ENCODE results near the gene LONRF3. TPM values are rescaled to one million over a fixed set of nuclear protein-coding genes. Genes with fewer than 3 reads are reported as not detected.
"Not testable (repeated sequence)": the region's sequence is repeated elsewhere in the genome, so short reads cannot be mapped to it uniquely, and the experiment has no call there.

Gene LONRF3
- polyA plus RNA-seq, 3 donors: 1.2 to 4.9 (median 1.6) TPM

GRCh38 chrX:119027960-119028732 is 53.7 kb downstream of the LONRF3 start:
- H3K27me3 Mint-ChIP-seq (ENCODE audit: low read depth in 3 of 3); H3K36me3 Mint-ChIP-seq; H3K4me3 Mint-ChIP-seq; intact Hi-C loops (cut with micrococcal nuclease); H4K20me1 ChIP-seq (ENCODE audit: insufficient read depth, low read length); H2AFZ ChIP-seq (ENCODE audit: insufficient read depth, low read depth, low read length, poor library complexity, severe bottlenecking); H3K9me3 ChIP-seq (replicated peaks in 1 of 2; ENCODE audit: control insufficient read depth in 1 of 2, insufficient read depth in 1 of 2, low read length in 2 of 2); H3K9ac ChIP-seq (ENCODE audit: insufficient read depth, low read length, poor library complexity, severe bottlenecking); H3K4me3 ChIP-seq (replicated peaks in 1 of 3; ENCODE audit: low read depth in 2 of 3, low read length in 3 of 3); H3K27me3 ChIP-seq (ENCODE audit: control insufficient read depth in 2 of 2, insufficient read depth in 2 of 2, low read length in 2 of 2); H3K79me2 ChIP-seq (ENCODE audit: insufficient read depth, low read length); H3K36me3 ChIP-seq (replicated peaks in 1 of 2; ENCODE audit: control insufficient read depth in 1 of 2, insufficient read depth in 2 of 2, low read length in 2 of 2); H3K27ac Mint-ChIP-seq; H3K4me2 ChIP-seq (replicated peaks; ENCODE audit: extremely low read depth, low read length, poor library complexity, severe bottlenecking); DNase-seq; H3K4me1 Mint-ChIP-seq: not testable (repeated sequence)
- peak overlapping the region in 1 of 2 donors; percentile 51 for H3K27ac ChIP-seq (ENCODE audit: low read depth in 1 of 2, low read length in 2 of 2)
- H3K9me3 Mint-ChIP-seq: peaks cover 0 to 14% (median under 1%) of the 10 kb centered on the region in 7 donors
- H3K4me1 ChIP-seq (ENCODE audit: control insufficient read depth in 1 of 2, insufficient read depth in 2 of 2, low read length in 2 of 2): peaks cover 5 to 12% of the 10 kb centered on the region in 2 donors
- WGBS (ENCODE audit: insufficient coverage): no CpG with 5 or more reads among the region's 28 CpGs

GRCh38 chrX:119028733-119029330 is 54.4 kb downstream of the LONRF3 start:
- peak in 2 of 3 donors; percentile 28 to 46 for DNase-seq
- H3K27me3 ChIP-seq (ENCODE audit: control insufficient read depth in 2 of 2, insufficient read depth in 2 of 2, low read length in 2 of 2): no peaks in the 10 kb centered on the region
- Mint-ChIP-seq H3K27ac (peak overlapping the region; percentile 11 to 71 (median 37)), H3K27me3 (ENCODE audit: low read depth in 3 of 3) (peaks cover 0 to 2% (median 1%) of the 10 kb centered on the region in 3 donors), H3K9me3 (peaks cover under 1 to 19% (median 7%) of the 10 kb centered on the region in 7 donors), H3K36me3 (no peaks in the 10 kb centered on the region), H3K4me1 (peaks cover 5% of the 10 kb centered on the region), H3K4me3 (no peak overlapping the region)
- TF ChIP-seq CTCF (IDR thresholded peaks at IDR 0.05): no peak
- no peak overlapping the region for H3K4me2 ChIP-seq (replicated peaks; ENCODE audit: extremely low read depth, low read length, poor library complexity, severe bottlenecking)
- peaks cover 5 to 12% of the 10 kb centered on the region in 2 donors for H3K4me1 ChIP-seq (ENCODE audit: control insufficient read depth in 1 of 2, insufficient read depth in 2 of 2, low read length in 2 of 2)
- no peak overlapping the region for H3K4me3 ChIP-seq (replicated peaks in 1 of 3; ENCODE audit: low read depth in 2 of 3, low read length in 3 of 3)
- H3K9ac ChIP-seq (ENCODE audit: insufficient read depth, low read length, poor library complexity, severe bottlenecking): no peak overlapping the region
- H3K9me3 ChIP-seq (replicated peaks in 1 of 2; ENCODE audit: control insufficient read depth in 1 of 2, insufficient read depth in 1 of 2, low read length in 2 of 2): peaks cover 0 to 5% of the 10 kb centered on the region in 2 donors
- no peaks in the 10 kb centered on the region for H3K79me2 ChIP-seq (ENCODE audit: insufficient read depth, low read length)
- H3K36me3 ChIP-seq (replicated peaks in 1 of 2; ENCODE audit: control insufficient read depth in 1 of 2, insufficient read depth in 2 of 2, low read length in 2 of 2): no peaks in the 10 kb centered on the region
- peak overlapping the region in 1 of 2 donors; percentile 51 for H3K27ac ChIP-seq (ENCODE audit: low read depth in 1 of 2, low read length in 2 of 2)
- WGBS (ENCODE audit: insufficient coverage): no CpG with 5 or more reads among the region's 1 CpG
- no peak overlapping the region for H2AFZ ChIP-seq (ENCODE audit: insufficient read depth, low read depth, low read length, poor library complexity, severe bottlenecking)
- no peaks in the 10 kb centered on the region for H4K20me1 ChIP-seq (ENCODE audit: insufficient read depth, low read length)
- intact Hi-C loops (cut with micrococcal nuclease): no loop called here

GRCh38 chrX:119029656-119030055 is 55.2 kb downstream of the LONRF3 start:
- H3K27me3 ChIP-seq (ENCODE audit: control insufficient read depth in 2 of 2, insufficient read depth in 2 of 2, low read length in 2 of 2); H3K36me3 Mint-ChIP-seq; H3K79me2 ChIP-seq (ENCODE audit: insufficient read depth, low read length); H3K27ac Mint-ChIP-seq; H3K36me3 ChIP-seq (replicated peaks in 1 of 2; ENCODE audit: control insufficient read depth in 1 of 2, insufficient read depth in 2 of 2, low read length in 2 of 2); H3K4me3 ChIP-seq (replicated peaks in 1 of 3; ENCODE audit: low read depth in 2 of 3, low read length in 3 of 3); H3K4me1 Mint-ChIP-seq; H3K4me3 Mint-ChIP-seq; DNase-seq; intact Hi-C loops (cut with micrococcal nuclease); H3K9ac ChIP-seq (ENCODE audit: insufficient read depth, low read length, poor library complexity, severe bottlenecking); H3K4me2 ChIP-seq (replicated peaks; ENCODE audit: extremely low read depth, low read length, poor library complexity, severe bottlenecking); H2AFZ ChIP-seq (ENCODE audit: insufficient read depth, low read depth, low read length, poor library complexity, severe bottlenecking); H3K27me3 Mint-ChIP-seq (ENCODE audit: low read depth in 3 of 3); H4K20me1 ChIP-seq (ENCODE audit: insufficient read depth, low read length); H3K27ac ChIP-seq (ENCODE audit: low read depth in 1 of 2, low read length in 2 of 2): not testable (repeated sequence)
- H3K4me1 ChIP-seq (ENCODE audit: control insufficient read depth in 1 of 2, insufficient read depth in 2 of 2, low read length in 2 of 2): peaks cover 5 to 12% of the 10 kb centered on the region in 2 donors
- peaks cover 8 to 24% (median 11%) of the 10 kb centered on the region in 7 donors for H3K9me3 Mint-ChIP-seq
- WGBS (ENCODE audit: insufficient coverage): no CpG with 5 or more reads among the region's 10 CpGs
- H3K9me3 ChIP-seq (replicated peaks in 1 of 2; ENCODE audit: control insufficient read depth in 1 of 2, insufficient read depth in 1 of 2, low read length in 2 of 2): peaks cover 6 to 14% of the 10 kb centered on the region in 2 donors
